Kidney (tissue), 14 donors: ENCODE data around the gene PFDN1. TPM values are rescaled to one million over a fixed set of nuclear protein-coding genes. Genes with fewer than 3 reads are reported as not detected.

Experiments
- DNase-seq, 5 donors: peaks; one replicate each; pipeline ENCODE4 v3.0.0-alpha.2; 2013 to 2020
- FAIRE-seq: peaks from 2 replicates; lab custom pipeline; 2012; peaks lifted over from hg19 to GRCh38; lab: Jason Lieb, UNC
- H3K27ac ChIP-seq, 2 donors: one replicate each; pipeline ENCODE4 v1.7.0; 2013; ENCODE audit warnings: low read depth in 2 of 2, low read length in 2 of 2, inconsistent platforms in 1 of 2
- H3K27me3 ChIP-seq: one replicate; pipeline ENCODE4 v1.7.1; 2013; ENCODE audit warnings: low read length, inconsistent platforms; ENCODE audit not compliant: control insufficient read depth, insufficient read depth
- H3K36me3 ChIP-seq, 3 donors: one replicate each; pipeline versions ENCODE4 v1.7.0 to v1.7.1; 2013; ENCODE audit warnings: low read length in 3 of 3, control low read depth in 1 of 3, inconsistent platforms in 1 of 3; ENCODE audit not compliant: insufficient read depth in 3 of 3, control insufficient read depth in 2 of 3
- H3K4me1 ChIP-seq, 3 donors: one replicate each; pipeline versions ENCODE4 v1.7.0 to v1.7.1; 2013; ENCODE audit warnings: low read length in 3 of 3, inconsistent platforms in 1 of 3, low read depth in 1 of 3; ENCODE audit not compliant: control insufficient read depth in 2 of 3, insufficient read depth in 2 of 3
- H3K4me3 ChIP-seq, 3 donors: one replicate each; pipeline versions ENCODE4 v1.7.0 to v1.8.1; 2013; ENCODE audit warnings: low read length in 3 of 3, control low read depth in 1 of 3, inconsistent platforms in 1 of 3
- H3K9ac ChIP-seq, 3 donors: one replicate each; pipeline versions ENCODE4 v1.7.0 to v1.7.1; 2013; ENCODE audit warnings: low read length in 3 of 3, control low read depth in 1 of 3, inconsistent platforms in 1 of 3
- H3K9me3 ChIP-seq, 3 donors: one replicate each; pipeline versions ENCODE4 v1.7.0 to v1.7.1; 2013; ENCODE audit warnings: low read length in 3 of 3, control low read depth in 1 of 3, inconsistent platforms in 1 of 3; ENCODE audit not compliant: control insufficient read depth in 2 of 3, insufficient read depth in 1 of 3
- CTCF ChIP-seq: IDR thresholded peaks from 3 replicates; pipeline ENCODE4 v1.5.1; 2012; ENCODE audit warnings: mild to moderate bottlenecking, moderate library complexity, borderline replicate concordance; ENCODE audit not compliant: insufficient read depth; ENCODE audit errors: extremely low read depth
- intact Hi-C: fragments of 100-400 bp; cut with DNase I; formaldehyde crosslinking; loops from one replicate; pipeline ENCODE4 v1.11.1; 2022
- polyA plus RNA-seq: library from polyadenylated mRNA; stranded (reverse); fragments of 350-450 nt; fragmentation: Illumina TruSeq; extraction: RNeasy Lipid Tissue Mini Kit (QIAGEN cat#74804); gene quantifications from one replicate; pipeline ENCODE4 v1.2.3, GENCODE V29; 2014; ENCODE audit warnings: low read depth, low replicate concordance; ENCODE audit not compliant: insufficient read depth
- total RNA-seq: library from RNA; stranded (reverse); fragmentation: NEBNext Ultra II Directional; extraction: Animal tissue kit (Norgen Biotek cat#: 25700); gene quantifications from one replicate; pipeline ENCODE4 v1.2.1, GENCODE V29; 2021
- donor health status: control.
- donor health status: control.
- donor health status: control.
- donor health status: control.
- donor health status: control.
- donor health status: DM: yes; HTN: yes; CAD: no.
- donor health status: Normal renal cell carcinoma (clear cell type).

PFDN1 gene
- total and polyA plus RNA-seq, 2 donors from 2014 or later: 48.9 to 85.8 TPM

DNA sequence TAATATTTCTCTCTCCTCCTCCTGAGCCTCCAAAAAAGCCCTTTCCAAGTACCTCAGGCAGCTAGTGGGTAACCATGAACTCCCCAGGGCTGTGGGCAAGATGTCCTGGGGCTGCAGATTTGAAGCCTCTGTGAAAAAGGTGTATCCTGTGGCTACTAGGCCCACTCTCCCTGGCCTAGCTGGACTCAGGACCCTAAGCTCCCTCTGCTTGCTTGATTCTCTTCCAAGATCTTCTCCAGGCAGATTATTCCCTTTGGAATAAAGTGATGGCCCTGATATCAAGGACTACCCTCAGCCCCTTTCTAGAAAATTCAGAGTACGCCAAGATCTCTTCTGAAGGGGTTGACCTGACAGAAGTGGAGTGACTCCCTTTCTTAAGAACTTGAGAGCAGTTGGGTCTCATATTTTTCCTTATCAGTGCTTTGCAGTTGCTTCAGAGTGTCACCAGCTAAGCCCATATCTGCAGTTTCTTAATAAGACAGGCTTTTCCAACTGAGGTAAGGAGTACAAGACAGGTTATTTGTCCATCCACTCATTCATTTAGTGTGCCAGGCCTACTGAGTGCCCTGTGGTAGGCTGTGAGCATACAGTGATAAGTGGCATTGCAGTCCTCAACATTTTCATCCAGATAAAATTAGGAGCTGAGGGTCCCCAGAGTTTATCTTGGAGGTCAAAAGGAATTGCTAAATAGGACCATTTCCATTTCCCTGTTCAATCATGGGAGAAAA lies 85.4 kb downstream of the PFDN1 start:
- FAIRE-seq: no peak
- Histone ChIP-seq H3K4me3 (no peak overlapping the region), H3K9ac (no peak overlapping the region), H3K27ac (peak overlapping the region in 1 of 2 donors; percentile 51), H3K4me1 (peaks cover 0 to 79% (median 60%) of the 10 kb centered on the region in 3 donors), H3K36me3 (no peaks in the 10 kb centered on the region), H3K27me3 (no peaks in the 10 kb centered on the region), H3K9me3 (no peaks in the 10 kb centered on the region)
- intact Hi-C loops: no loop called here
- no peak for TF ChIP-seq CTCF
- no peak for DNase-seq

GRCh38 chr5:140216478-140217074 lies 86.3 kb downstream of the PFDN1 start:
- intact Hi-C loops: no loop called here
- DNase-seq (no peak), FAIRE-seq (no peak)
- peaks cover 0 to 70% (median 52%) of the 10 kb centered on the region in 3 donors for H3K4me1 ChIP-seq
- H3K36me3 ChIP-seq: no peaks in the 10 kb centered on the region
- peak overlapping the region; percentile 9 to 20 for H3K27ac ChIP-seq
- no peaks in the 10 kb centered on the region for H3K27me3 ChIP-seq
- H3K9ac ChIP-seq: peak overlapping the region in 1 of 3 donors; percentile 10
- TF ChIP-seq CTCF: no peak
- H3K9me3 ChIP-seq: no peaks in the 10 kb centered on the region
- H3K4me3 ChIP-seq: no peak overlapping the region

DNA sequence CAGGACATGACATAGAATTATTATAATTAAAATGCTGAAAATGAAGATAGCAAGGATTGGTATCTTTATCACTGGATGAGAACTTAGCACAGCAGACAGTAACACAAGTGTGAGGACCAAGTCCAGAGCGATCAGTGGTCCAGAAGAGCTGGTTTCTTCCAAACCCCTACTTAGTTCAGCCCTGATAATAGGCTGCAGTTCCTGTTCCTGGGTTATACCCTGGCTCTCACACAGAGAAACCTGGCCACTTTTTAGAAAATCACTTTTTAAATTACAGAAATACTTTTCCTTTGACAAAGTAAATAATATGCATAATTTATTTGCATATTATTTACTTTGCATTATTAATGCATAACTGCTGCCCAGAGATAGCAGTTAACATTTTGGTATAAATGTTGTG lies 87.6 kb downstream of the PFDN1 start:
- no peaks in the 10 kb centered on the region for H3K27me3 ChIP-seq
- H3K4me1 ChIP-seq: peaks cover 0 to 57% (median 41%) of the 10 kb centered on the region in 3 donors
- intact Hi-C loops: no loop called here
- no peak for FAIRE-seq
- DNase-seq: no peak
- no peaks in the 10 kb centered on the region for H3K36me3 ChIP-seq
- H3K9me3 ChIP-seq: no peaks in the 10 kb centered on the region
- no peak overlapping the region for H3K27ac ChIP-seq
- no peak for TF ChIP-seq CTCF
- no peak overlapping the region for H3K4me3 ChIP-seq
- no peak overlapping the region for H3K9ac ChIP-seq
